ENCODE data around the gene CYP11A1.

The CYP11A1 gene

DNA sequence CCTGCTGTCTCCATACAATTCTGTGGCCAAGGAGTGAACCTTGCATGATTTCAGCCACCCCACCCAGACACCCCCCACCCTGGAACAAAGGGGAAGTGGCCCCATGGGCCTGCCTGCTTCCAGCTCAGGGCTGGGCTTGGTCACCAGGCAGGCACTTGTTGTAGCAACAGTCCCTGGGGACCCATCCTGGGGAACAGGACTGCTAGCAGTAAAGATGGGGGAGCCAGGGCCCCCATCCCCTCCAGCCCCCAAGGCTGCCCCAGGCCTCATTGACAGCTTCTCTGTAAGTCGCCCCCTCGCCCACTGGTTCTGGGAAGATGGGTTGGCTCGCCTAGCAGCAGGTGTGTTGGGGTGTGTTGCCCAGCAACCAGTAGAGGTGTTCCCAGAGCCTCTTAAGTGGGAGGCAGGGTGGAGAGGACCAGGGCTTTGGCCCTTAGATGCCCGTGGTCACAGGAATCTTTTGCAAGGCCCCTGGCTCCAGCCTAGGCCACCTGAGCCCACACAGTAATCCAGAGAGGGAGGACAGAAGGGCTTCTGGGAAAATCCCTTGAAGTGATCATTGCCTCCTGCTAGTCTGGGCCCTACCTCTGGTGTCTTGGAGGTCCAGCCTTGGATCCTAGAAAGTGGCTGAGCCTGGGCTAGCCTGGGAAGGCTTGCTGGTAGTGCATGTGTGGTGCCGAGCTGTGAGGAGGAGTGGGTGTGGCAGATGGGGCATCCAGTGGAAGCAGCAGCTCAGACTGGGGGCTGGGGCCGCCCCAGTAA, 48.9 kb downstream of the CYP11A1 start:
- no peak for FAIRE-seq

DNA sequence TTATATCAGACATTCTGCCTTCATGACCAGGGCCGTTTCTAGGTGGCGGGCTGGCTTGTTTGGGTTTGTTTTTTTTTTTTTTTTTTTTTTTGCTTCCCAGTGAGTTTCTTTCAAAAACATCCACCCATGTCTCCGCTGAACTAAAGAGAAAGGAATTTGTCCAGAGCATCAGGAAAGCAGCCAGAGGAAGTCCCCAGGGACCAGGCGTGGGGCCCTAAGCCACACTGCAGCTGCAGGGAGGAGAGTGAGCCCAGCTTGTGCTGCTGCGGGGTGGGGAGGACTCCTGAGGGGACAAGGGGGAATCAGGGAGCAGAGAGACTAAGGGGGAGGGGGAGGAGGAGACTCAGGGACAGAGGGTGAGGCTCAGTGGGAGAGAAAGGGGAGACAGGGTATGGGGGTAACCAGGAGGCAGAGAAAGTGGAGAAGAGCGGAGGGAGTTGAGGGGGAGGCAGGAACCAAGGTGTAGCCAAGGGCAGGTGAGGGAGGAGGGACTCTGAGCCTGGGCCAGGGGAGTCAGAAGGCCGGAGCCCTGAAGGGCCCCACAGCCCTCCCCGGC, 49.5 kb downstream of the CYP11A1 start:
- FAIRE-seq, result no peak

DNA sequence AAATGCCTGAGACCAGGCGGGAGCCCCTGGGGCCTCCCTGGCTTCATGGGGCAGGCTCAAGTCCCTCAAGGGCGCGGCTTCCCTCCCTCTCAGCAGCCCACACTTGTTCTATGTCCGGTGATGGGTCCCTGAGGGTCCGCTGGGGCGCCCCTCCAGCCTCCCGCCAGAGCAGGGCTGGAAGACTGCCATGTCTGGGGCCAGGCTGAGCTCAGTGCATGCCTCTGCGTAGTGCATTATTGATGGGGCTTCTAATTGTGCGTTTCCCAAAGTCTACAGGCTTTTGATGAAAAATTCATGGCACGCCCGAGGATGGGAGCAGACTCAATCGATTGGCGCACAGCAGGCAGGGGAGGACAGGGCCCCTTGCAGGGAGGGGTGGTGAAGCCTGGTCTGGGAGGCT, 51.3 kb downstream of the CYP11A1 start:
- no peak for FAIRE-seq

DNA sequence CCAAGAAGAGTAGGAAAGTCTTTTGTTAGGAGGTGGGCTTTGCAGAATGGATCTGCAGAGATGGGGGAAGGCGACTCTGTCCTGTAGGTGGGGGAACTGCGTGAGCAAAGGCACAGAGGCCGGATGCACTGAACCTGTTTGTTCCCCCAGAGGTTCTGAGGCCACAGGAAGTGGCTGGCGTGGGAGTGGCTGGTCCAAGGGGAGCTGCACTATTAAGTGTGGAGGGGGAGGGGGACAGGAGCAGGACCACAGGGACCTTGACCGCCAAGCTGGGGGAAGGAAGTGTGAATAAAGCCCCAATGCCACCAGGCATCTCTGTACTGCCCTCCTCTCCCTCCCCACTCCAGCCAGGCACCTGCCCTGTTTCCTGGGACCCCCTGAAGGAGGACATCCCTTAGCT, 51.8 kb downstream of the CYP11A1 start:
- no peak for FAIRE-seq

DNA sequence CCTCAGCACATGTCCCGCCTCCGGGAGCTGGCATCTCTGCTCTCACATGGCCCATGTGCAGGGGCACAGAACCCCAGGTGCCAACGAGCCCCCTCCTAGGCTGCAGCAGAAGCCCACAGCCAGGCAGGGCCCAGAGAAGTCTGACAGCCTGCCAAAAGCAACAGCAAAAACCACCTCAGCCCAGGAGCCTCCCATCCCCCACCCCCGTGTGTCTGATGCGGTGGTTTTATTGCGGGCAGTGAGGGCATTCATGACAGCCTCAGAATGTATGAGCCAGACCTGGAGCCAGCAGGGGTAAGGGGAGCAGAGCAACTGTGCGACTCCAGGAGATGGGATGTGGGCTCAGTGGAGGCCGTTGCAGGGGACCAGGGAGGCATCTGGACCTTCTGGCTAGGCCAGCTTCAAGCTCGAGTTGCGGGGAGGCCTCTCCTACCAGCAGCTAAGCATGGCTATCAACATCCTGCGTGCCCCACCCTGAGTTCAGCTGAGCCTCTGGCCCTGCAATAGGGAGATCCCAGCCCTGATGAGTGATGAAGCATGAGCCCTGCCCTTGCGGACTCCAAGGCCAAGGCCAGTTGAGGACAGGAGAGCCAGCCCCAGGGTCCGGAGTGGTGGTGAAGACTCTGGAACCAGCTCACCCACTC, 52.5 kb downstream of the CYP11A1 start:
- FAIRE-seq, result no peak

DNA sequence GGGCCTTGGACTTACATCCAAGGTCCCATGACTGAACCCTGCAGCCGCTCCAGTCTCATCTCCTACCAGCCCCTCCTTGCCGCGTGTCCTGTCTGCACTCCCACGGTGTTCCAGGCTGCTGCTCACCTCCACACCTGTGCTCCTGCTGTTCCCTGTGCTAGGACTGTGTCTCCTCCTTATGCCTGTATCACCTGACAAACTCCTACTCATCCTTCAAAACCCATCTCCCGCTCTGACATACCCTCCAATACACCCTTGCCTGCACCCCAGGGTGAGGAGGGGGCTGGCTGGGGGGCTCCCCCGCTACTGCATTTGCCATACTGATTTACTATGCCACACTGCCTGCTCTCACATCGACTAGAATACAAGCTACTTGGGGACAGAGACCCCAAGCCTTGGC, 53.6 kb downstream of the CYP11A1 start:
- FAIRE-seq, result no peak

DNA sequence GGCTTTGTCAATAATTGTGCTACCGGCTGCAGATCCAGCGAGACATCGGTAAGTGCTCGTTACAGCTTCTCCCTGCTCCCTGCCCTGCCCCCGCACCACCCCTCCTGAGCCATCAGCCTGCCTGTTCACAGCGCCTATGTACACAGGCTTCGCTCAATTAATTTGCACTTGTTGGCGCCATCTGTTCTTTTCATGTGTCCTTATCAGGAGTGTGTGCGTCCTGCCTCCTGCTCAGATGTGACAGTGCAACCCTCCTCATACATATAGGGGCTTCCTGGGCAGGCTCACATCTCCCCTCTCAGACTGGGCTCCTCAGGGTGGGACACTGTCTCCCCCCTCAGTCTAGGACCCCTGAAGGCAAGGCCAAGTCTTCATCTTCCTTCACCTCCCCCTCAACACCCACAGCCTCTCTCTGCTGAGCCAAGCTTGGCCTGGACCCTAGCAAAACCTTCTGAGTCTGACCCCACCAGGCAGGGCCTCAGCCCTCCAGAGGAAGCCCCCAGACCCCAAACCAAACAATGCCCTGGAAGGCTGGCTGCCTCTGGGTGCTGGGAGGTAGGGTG, 54.9 kb downstream of the CYP11A1 start:
- FAIRE-seq, result no peak

DNA sequence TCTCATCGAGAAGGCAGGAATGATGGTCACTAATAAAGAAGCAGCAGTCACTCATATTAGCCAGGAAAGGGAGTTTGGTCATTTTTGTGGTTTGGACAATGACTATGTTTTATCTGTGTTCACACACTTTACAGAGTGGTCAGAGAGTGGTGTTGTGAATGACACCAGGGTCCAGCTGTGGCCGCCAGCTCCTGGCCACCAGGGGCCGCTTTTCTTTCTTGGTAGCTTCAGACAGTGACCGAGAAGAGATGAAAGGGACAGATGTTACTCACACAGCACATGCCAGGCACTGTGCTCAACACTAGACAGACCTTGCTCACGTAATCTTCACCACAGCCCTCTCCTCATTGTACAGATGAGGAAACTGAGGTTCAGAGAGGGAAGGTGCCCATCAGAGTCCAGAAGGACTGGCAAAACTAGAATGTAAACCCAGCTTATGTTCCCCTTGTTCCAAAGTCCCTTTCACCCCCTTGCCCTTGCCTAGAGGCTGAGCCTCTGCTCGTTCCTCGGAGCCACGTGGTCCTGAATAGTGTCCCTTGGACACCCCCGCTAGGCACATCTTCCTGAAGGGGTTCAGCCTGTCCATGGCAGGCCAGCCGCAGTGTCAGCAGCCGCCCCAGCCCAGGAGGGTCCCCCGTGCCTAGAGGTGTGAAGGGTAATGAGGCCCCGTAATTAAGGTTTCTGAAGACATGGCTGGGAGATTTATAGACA, 55.6 kb downstream of the CYP11A1 start:
- no peak for FAIRE-seq

DNA sequence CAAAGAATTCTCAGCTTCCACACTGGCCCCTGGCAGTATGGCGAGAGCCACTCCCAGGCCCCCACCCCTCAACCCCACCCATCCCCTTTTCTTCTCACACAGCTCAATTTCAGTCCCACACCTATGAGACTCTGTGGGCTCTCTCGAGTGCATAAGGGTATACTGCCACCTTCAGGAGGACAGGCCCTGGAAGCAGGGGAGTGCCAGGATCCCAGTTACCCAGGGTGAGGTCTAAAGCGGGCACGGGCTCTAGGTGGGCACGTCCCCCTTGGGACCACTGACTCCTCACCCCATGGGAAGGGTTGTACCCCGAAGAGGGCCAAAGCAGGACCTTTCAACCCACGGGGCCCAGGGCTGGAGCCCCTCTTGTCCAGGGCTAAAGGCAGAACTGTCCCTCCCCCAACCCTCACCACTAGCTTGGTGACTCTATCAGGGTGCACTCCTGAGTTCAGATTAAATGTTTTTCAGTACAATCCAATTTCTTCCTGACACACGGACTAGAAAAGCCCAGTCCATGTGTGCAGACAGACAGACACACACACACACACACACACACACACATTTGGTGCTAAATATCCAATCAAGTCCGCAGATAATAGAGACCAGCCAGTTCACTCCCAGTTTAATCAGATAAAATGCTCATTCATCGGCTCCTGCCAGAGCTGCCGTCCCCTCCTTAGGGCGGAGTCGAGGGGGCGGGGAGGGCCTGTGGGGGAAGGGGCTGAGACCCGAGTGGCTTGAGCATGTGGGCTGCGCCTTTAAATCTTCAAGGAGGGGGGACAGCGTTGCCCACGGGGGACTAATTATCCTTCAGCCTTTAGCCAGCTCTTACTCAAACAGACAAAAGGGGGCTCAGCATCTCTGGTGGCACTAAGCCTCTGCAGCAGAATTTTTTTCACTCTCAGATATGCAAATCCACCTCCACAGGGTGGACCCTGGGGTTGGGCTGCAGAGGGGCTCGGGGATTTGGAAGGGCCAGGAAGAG, 59.3 kb downstream of the CYP11A1 start:
- FAIRE-seq, result no peak

DNA sequence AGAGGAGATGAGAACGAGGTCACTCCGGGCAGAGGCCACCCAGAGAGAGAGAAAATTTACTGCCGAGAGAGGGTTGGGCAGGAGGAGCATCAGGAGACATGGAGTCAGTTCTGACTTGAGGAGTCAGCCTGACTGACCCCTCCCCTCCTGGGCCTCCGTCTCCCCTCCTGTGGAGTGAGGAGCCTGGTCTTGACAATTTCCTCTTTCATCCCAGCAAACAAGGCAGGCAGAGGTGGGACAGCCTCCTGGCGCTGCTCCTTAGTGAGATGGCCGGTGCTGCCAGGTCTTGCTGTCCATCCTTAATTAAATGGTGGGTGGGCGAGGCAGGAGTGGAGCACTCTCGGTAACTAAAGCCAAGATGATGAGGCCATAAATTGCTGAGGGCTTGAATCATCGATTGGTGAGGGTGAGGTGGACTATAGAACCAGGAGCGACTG, 60.6 kb downstream of the CYP11A1 start:
- no peak for FAIRE-seq

DNA sequence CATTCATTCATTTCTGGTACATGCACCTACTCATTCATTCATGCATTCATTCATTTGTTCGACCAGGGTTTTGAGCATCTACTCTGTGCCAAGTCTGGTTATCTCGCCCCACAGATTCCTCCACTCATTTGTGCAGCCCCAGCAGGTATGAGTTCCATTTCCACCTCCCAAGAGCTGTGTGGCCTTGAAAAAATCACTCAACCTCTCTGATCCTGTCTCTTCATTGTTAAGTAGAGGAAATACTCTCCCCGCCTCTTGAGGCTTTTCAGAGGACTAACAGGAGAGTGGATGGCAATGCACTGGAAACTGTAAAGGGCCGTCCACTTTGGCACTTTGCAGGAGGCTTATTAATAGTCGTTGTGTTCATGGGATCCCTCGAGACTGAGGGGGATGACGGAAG, 61.8 kb downstream of the CYP11A1 start:
- no peak for FAIRE-seq

DNA sequence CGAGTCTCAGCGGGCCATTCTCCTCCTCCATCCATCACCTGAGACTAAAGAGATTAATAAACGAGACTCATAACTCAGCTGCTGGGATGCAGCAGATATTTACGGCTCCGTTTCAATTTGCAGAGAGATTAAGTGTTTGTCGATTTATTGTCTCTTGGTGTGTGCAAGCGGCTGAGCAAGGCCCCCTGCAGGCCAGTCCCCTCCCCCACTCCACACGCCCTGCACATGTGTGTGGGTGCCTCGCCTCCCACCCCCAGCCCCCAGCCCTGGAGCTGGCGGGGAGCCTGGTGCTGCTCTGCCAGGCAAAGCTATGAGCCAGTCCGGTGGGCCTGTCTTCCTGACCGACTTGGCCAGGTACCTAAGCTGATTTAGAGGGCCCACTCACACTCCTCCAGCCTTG, 63.0 kb downstream of the CYP11A1 start:
- FAIRE-seq, result no peak

DNA sequence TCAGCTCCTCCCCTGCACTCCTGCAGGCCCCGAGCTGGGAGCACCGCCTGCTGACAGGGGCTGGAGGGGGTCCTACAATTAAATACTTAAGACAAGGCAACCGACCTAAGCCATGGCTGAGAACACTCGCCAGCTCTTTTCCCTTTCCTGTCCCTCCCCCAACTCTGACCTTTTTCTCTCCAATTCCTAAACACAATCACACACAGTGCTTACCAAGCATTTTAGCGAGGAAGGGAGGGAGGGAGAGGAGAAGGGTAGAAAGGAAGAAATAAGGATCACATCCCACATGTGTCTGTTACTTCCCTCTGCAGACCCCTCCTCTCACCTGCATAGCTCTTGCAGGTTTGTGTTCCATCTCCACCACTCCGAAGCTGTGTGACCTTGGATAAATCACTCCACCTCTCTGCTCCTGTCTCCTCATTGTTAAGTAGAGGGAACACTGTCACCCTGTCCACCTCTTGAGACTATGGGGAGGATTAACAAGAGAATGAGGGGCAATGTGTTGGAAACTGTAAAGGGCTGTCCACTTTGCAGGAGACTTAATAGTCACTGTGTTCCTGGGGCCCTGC, 63.6 kb downstream of the CYP11A1 start:
- no peak for FAIRE-seq

DNA sequence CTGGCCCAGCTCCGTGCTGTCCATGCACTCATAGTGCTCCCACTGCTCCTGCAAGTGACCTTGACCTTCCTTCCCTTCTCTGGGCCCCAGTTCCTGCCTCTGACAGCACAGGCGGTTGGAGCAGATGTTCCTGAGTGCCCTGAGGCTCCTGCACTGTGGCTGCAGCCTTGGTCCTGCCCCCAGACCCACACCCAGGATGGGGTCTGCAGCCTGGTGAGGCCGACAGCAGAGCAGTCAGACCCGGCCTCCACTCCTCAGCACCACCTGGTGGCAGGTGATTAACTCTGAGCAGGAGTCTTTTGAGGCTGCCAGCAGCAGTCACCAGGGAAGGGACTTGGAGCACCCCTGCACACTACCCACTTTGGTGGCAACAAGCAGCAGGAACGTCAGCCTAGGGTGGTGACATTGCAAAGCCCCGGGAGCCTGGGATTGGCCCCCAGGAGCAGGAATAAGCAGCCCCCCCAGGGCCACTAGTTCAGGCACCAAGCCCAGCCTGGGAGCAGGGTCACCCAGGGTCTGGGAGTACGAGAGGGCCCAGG, 64.6 kb downstream of the CYP11A1 start:
- no peak for FAIRE-seq

DNA sequence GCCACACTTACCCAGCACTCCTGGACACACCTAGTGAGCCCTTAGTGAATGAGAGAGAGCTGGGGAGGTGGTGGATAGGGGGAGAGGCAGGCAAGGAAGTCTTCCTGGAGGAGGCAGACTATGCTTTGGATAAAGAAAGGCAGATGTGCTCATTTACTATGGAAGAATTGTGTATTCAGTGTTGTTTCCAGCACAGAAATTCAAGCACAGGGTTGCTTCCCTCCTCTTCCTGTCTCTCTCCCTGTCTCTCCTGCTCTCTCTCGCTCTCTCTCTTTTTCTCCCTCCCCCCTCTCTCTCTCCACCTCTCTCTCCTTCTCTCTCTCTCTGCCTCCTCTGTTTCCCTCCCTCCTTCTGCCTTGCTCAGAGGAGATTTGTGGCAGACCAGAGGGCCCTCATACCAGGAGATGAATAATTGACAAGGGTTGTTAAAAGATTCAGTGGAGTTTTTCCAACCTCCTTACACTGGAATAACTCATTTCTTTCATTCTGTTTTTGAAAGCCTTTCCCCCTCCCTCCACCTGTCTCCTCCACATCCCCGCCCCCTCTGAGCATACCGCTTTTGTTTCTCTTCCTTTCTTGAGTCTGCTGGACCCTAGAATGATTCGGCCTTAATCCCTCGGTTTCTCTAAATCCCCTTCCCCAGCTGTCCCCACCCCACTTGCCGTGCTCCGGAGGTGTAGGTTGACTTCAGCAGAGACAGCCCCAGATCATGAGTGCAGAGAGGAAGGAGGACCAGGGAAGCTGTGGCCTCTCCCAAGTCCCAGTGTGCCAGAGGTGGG, 65.7 kb downstream of the CYP11A1 start:
- no peak for FAIRE-seq

DNA sequence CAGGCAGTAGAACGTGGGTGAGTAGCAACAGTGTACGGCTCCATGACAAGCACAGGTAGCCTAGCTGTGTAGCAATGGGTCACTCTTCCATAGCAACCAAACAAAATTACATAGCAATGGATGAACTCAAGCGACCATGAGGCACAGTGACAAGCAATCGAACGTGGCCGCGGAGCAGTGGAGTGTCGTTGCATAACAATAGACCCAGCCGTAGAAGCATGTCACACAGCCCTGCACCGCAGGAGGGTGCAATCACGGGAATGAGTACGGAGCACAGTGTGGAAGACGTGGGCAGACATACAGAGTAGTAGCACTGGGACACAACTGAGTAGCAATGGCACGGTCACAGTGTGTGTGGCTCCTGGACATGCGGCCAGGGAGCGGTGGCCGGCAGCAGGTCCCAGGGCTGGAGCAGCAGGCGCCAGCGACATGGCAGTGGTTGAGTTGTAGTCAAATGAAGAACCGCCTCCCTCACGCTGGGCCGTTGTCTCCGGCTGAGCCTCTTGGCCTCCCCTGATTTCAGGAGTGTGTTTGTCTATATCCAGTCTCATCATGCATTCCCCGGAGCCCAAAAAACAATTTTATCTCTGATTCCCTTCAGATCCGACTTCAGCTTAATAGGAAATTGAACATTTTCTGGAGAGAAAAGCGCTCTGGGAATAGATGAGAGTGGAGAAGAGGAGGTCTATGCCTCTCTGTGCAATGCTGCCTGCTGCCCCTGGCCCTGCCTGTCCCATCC, 67.2 kb downstream of the CYP11A1 start:
- FAIRE-seq, result no peak

DNA sequence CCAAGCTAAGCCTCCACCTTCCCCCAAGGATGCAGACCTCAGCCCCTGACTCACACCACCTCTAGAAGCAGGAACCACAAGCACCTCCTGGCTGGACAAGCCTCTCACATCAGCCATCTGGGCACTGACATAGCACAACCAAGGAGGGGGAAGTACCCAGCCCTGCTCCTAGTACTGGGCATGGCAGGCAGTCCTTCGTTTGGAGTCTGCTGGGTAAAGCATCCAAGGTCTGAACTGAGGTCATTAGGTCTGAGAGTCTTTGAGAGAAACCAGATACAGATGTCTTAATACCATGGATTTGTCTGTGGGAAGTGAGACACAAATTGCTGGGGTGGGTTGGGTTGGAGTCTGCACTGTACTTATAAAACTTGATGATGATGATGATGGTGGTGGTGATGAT, 69.6 kb downstream of the CYP11A1 start:
- no peak for FAIRE-seq

DNA sequence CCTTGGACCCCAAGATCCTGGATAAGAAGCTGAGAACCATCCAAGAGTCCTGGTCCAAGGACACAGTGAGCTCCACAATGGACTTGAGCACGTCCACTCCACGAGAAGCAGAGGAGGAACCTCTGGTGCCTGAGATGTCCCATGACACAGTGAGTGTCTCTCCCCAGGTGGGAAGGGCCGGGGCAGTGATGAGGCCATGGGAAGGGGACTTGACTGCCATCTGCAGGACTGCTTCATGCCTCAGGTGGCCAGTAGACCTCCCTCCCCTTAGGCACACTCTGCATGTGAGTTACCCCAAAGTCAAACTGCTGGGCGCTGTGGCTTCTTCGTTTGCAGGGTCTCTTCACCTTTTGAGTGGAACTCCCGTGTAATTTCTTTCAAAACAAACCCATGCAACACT, 71.6 kb downstream of the CYP11A1 start:
- FAIRE-seq, result no peak

DNA sequence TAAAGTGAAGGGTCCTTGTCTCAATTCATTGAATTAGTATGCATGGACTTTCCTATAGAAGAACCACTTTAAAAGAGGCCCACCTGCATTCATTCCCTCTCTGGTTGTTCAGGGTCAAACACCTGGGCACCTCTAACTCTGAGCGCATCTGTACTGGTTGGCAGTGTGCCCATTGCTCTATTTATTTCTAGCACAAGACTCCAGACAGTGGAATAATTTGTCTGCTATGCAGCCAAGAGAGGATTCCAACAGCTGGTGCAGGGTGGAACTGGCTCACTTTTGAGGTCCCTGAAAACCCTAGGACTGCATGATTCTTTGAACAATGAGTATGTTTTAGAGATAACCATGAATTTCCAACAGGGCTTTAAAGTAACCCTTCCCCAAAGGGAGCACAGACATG, 73.4 kb downstream of the CYP11A1 start:
- no peak for FAIRE-seq
